GM12892 (cell line): ENCODE results near the gene PRPF18.

ENCODE experiments used
- POLR2A ChIP-seq: IDR thresholded peaks from 2 replicates; pipeline ENCODE4 v1.6.1; 2011; ENCODE audit warnings: low read depth, low read length, control low read depth
- POLR2AphosphoS5 ChIP-seq: IDR thresholded peaks from 2 replicates; pipeline ENCODE4 v1.6.1; 2011; ENCODE audit warnings: low read depth, low read length, control low read depth

GRCh38 chr10:13604357-13605040, 17.7 kb downstream of the PRPF18 start:
- TF ChIP-seq POLR2A: no peak
- TF ChIP-seq POLR2AphosphoS5: no peak
